Stimulated activated CD4-positive, alpha-beta T cell treated with anti-CD3 and anti-CD28 coated beads, Interleukin-4, amount 100 ng/mL, for 1 hour (primary cell): ENCODE measurements around the gene RAP1GDS1.

Experiments used
- DNase-seq: peaks from one replicate; pipeline ENCODE4 v3.0.0-alpha.2; 2020

RAP1GDS1 gene, protein sequence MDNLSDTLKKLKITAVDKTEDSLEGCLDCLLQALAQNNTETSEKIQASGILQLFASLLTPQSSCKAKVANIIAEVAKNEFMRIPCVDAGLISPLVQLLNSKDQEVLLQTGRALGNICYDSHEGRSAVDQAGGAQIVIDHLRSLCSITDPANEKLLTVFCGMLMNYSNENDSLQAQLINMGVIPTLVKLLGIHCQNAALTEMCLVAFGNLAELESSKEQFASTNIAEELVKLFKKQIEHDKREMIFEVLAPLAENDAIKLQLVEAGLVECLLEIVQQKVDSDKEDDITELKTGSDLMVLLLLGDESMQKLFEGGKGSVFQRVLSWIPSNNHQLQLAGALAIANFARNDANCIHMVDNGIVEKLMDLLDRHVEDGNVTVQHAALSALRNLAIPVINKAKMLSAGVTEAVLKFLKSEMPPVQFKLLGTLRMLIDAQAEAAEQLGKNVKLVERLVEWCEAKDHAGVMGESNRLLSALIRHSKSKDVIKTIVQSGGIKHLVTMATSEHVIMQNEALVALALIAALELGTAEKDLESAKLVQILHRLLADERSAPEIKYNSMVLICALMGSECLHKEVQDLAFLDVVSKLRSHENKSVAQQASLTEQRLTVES

GRCh38 chr4:98260579-98261404 is at the start of gene RAP1GDS1:
Gene RAP1GDS1, plus strand, starts transcription at chr4:98261384. Its CDS starts 182 bp downstream, at chr4:98261566.
- peak; percentile 95 for DNase-seq

GRCh38 chr4:98222306-98222705 is 38.9 kb upstream of the RAP1GDS1 start:
- no peak for DNase-seq

DNA sequence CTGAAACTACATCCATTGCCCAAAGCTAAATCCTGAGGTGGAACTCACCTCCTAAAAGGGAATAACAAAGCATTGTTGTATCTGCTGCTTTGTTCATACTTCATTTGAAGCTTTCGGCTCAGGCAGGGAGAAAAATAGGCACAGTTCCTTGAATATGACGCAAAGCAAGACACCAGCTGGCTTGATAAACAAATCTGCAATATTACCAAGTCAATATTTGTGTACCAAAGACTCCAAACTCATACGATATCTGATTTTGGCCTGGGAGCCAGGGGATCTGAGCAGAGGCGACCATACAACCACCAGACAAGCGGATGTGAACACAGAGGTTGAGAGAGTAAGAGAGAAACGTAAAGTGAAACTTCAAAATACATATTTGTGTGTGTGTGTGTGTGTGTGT is 34.8 kb upstream of the RAP1GDS1 start:
- no peak for DNase-seq

- DNase-seq = no peak
Measured at GRCh38 chr4:98230961-98231360, 30.2 kb upstream of the RAP1GDS1 start.

GRCh38 chr4:98232202-98232601 is 29.0 kb upstream of the RAP1GDS1 start:
- no peak for DNase-seq

GRCh38 chr4:98237204-98237603 is 24.0 kb upstream of the RAP1GDS1 start:
- no peak for DNase-seq

DNA sequence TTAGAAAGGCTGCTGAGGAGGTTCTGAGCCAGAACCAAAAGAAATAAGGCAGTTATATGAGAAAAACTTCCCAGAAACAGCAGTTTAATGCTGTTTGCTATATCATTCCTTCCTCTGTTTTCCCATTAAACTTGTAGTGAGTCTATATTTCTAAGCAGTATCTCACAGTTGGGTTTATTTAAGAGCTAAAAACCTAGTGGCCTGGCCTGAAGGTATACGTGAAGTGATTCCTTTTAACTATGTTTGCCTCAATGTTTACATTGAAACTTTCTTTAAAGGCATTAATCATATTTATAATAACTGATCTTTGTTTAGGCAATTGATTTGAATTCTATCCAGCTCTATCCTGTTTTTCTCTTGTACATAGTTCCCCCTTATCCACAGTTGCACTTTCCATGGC is 19.1 kb upstream of the RAP1GDS1 start:
- no peak for DNase-seq

DNA sequence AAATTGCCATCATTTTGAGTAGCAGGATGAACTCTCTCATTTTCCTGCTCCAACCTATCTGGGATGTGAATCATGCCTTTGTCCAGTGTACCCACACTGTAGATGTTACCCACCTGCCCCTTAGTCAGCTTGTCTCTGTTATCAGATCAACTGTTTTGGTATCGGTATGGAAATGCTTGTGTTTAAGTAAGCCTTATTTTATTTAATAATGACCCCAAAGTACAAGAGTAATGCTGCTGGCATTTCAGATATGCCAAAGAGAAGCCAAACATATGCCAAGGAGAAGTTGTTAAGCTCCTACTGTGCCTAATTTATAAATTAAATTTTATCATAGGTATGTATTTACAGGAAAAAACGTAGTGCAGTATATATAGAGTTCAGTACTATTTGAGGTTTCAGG is 18.6 kb upstream of the RAP1GDS1 start:
- DNase-seq = no peak

DNA sequence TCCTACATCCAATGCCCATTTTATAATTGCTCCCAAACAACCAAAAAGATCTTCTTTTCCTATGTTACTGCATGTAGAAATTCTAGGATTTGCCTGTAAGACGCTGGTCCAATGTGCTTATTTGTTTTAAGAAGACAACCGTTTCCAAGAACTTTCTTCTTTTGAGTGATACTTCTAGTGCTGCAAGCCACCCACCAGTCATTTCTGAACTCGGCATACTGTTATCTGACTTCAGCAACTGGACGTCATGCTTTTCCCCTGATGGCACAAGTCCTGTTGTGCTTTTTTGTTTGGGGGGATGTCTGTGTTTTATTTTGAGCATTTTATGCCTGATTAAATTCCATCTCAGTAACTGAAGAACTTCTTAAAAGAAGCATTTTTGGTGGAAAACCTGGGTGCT is 16.0 kb upstream of the RAP1GDS1 start:
- no peak for DNase-seq

- no peak for DNase-seq
Measured at GRCh38 chr4:98248934-98249333, 12.2 kb upstream of the RAP1GDS1 start.

DNA sequence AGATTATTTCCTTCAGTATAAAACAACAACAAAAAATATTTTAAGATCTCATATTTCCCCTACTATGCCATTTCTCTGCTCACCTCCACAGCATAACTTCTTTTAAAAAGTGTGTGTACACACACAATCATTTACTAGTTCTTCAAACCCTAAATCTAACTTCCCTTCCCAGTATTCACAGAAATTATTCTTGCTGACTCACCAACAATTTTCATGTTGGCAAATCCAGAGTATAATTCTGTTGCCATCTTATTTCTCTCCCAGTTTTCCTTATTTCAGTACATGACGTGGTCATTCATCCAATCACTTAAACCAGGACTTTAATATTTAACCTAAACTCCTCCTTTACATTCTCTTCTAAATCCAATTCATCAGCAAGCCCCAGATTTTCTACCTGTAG is 11.4 kb upstream of the RAP1GDS1 start:
- no peak for DNase-seq

- DNase-seq = no peak
Measured at GRCh38 chr4:98253499-98253898, 7.7 kb upstream of the RAP1GDS1 start.

DNA sequence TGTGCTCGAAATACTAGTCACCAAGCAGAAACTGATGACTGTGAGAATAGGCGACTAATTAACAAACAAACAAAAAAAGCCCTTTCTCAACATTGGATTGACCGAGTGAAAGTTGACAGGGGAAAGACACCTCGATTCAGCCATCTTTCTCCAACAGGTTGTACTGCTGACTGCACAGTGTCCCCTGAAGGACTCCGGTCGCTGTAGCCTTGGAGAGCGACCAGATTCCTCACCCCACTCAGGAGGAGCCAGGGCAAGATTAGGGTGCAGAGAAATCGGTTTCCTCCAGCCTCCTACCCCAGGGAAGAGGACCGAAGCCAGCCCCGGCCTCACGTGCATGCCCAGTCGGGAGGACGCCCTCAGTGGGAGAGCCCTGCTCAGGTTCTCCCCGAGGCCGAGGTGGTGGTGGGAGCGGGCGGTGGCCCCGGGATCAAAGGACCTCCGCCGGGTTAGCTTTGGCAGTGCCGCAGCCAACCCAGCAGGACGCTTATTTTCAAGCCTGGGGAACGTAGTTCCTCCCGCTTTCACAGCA is 1.1 kb upstream of the RAP1GDS1 start:
- peak; percentile 32 for DNase-seq

DNA sequence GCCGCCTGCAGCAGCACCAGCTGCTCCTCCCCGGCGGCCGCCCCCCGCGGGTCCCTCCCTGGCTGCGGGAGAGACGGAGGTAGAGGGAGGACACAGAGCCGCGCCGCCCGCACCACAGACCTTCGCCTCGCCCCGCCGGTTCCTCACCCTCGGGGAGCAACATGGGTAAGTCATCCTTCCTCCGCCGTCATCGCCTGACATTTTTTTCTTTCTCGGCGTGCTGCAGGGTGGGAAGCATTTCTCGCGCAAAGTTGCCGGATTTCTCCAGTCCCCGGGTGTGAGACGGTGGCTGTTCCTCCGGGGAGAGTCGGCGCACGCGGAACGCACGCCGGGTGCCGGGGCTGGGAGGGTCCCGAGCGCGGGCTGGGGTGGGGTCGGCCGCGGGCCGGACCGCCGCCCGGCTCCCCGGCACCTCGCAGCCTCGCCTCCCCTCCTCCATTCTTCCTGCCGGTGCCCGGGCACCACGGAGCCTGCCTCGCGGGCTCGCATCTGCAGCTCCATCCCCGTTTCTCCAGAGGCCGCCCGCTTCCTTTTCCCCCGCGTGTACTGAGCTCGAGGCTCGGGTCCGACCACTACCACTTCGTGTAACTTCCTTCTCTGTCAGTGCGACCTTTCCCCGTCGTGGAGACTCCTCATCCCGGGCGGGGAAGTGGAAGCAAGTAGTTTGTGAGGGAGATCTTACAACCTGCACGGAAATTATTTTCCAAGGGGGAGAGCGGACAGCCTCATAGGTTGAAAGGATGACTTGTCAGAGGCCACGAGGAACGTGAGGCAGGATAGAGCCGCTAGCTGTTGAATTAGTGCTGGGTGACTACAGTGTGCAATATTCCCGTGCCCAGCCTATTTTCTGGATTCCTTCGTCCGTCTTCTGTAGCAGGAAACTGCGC is 464 bp downstream of the RAP1GDS1 start:
- peak; percentile 36 for DNase-seq

GRCh38 chr4:98262431-98262830 is 1.2 kb downstream of the RAP1GDS1 start:
- no peak for DNase-seq

DNA sequence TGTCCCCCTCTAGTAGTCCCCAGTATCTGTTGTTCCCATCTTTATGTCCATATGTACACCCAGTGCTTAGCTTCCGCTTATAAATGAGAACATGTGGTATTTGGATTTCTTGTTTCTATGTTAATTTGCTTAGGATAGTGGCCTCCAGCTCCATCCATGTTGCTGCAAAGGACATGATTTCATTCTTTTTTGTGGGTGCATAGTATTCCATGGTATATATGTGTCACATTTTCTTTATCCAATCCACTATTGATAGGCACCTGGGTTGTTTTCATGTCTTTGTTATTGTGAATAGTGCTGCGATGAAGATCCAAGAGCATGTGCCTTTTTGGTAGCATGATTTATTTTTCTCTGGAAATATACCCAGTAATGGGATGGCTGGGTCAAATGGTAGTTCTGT is 6.3 kb downstream of the RAP1GDS1 start:
- DNase-seq = no peak

DNA sequence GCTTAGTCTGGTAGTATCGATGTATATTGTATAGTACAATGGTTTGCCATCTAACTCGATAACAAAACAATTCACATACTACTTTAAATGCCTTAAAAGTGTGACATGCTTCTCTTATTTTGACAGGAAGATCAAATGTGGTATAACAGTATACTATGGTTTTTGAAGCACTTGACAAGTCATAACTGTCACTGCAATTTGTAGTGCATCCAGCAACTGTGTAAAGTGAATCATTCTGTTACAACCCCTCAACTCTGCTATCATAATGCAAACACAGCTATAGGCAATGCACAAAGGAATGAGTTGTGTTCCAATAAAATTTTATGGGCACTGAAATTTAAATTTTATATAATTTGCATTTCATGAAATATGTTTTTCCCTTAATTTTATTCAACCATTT is 14.0 kb downstream of the RAP1GDS1 start:
- DNase-seq = no peak

DNA sequence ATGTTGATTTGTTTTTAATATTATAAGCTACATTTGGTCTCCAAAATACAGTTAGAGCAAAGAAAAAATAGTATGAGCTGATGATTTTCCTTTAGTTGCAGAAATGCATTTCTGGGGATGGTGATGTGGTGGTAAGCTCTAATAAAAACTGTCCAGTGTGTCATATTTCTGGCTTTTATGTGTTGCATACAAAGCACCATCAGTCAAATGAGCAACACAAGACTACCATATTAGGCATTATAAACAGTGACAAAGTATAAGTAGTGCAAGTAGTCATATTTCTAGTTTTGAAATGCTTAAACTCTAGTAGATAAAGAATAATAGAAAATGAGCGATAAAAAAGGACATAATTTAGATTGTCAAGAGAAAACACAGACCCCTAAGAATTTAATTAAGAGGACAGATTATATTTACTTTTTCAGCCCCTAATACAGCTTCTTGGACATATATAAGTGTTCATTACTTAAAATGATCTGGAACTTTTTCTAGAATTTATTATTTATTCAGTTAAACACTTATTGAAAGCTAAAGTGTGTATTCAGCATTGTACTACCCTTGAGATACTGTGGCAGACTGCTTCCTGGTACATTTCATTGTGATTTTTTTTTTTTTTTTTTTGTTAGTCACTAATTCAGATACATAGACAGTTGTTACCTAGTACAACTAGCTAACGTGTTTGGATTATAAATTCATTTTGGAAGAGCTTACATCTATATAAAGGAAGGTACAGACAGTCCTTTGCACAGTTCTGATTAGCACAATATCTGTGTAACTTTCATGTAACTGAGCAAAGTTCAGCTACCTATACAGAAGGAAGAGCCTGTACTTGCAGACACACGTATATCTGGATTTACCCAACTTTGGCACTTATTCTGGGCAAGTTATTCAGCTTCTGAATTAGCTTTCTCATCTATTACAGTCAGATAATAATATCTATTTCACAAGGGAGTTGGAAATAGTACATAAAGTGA is 22.3 kb downstream of the RAP1GDS1 start:
- no peak for DNase-seq

GRCh38 chr4:98284640-98285046 is 23.5 kb downstream of the RAP1GDS1 start:
- no peak for DNase-seq

- DNase-seq = no peak
Measured at GRCh38 chr4:98285676-98286075, 24.5 kb downstream of the RAP1GDS1 start.

- no peak for DNase-seq
Measured at GRCh38 chr4:98287328-98287727, 26.1 kb downstream of the RAP1GDS1 start.
